Measurements from ENCODE around the gene PANX2.

DNA sequence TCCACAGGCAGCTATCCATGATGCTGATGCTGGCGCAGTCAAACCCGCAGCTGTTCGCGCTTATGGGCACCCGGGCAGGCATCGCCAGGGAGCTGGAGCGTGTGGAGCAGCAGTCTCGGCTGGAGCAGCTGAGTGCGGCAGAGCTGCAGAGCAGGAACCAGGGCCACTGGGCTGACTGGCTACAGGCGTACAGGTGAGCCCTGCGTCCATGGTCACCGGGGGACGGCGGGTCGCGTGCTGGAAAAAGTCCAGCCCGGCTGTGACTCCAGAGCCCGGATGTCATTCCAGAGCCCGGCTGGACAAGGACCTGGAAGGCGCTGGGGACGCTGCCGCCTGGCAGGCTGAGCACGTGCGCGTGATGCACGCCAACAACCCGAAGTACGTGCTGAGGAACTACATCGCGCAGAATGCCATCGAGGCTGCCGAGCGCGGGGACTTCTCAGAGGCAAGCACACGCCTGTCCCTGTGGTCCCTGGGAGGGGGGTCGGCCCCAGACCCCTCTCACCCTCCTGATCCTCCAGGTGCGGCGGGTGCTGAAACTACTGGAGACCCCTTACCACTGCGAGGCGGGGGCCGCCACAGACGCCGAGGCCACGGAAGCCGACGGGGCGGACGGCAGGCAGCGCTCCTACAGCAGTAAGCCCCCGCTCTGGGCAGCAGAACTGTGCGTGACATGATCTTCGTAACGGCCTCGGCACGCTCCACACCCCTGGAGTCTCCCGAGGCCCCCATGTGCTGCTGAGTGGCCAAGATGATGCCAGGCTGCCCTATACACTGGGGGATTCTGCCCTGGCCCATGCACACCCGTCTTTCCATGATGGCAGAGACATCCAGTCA lies 46.4 kb downstream of the PANX2 start:
- TF ChIP-seq, protein P1, sequence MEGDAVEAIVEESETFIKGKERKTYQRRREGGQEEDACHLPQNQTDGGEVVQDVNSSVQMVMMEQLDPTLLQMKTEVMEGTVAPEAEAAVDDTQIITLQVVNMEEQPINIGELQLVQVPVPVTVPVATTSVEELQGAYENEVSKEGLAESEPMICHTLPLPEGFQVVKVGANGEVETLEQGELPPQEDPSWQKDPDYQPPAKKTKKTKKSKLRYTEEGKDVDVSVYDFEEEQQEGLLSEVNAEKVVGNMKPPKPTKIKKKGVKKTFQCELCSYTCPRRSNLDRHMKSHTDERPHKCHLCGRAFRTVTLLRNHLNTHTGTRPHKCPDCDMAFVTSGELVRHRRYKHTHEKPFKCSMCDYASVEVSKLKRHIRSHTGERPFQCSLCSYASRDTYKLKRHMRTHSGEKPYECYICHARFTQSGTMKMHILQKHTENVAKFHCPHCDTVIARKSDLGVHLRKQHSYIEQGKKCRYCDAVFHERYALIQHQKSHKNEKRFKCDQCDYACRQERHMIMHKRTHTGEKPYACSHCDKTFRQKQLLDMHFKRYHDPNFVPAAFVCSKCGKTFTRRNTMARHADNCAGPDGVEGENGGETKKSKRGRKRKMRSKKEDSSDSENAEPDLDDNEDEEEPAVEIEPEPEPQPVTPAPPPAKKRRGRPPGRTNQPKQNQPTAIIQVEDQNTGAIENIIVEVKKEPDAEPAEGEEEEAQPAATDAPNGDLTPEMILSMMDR (IDR thresholded peaks at IDR 0.05), result no peak
- no peak for TF ChIP-seq POLR2A (IDR thresholded peaks at IDR 0.05)
